ENCODE data around the gene WWOX. TPM values are rescaled to one million over a fixed set of nuclear protein-coding genes. Genes with fewer than 3 reads are reported as not detected.

WWOX gene
- total and polyA plus RNA-seq, 3 donors from 2014 or later, result 20.6 to 76.7 (median 64.1) TPM

DNA sequence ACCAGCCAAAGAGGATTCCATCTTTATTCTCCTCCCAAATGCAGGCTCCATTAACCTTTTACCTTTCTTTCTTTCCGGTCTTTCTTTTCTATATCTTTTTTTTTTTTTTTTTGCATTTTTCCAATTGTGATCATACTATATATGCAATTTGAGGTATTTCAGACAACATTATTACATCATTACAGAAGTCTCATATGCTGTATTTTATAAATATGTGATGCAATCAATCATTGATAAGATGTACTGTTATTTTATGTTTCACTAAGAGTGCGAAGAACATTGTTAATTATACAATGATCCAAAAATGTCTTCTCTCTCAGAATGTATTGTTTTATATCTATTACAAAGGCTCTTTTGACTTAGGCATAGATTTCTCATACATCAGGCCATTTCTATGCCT is 683.1 kb downstream of the WWOX start:
- no peak for DNase-seq
- intact Hi-C loops (cut with DNase I; ENCODE audit: low total_unique reads), result no loop called here
- Histone ChIP-seq H3K4me3 (no peak overlapping the region), H3K27me3 (no peaks in the 10 kb centered on the region), H3K9me3 (no peaks in the 10 kb centered on the region), H3K27ac (no peak overlapping the region), H3K36me3 (ENCODE audit: low read depth, missing control alignments) (no peaks in the 10 kb centered on the region), H3K4me1 (no peaks in the 10 kb centered on the region)
- 95 to 98% methylated on average over 2 of the region's 2 CpGs for WGBS, 2 donors
- TF ChIP-seq CTCF (IDR thresholded peaks at IDR 0.05) (no peak), POLR2A (IDR thresholded peaks at IDR 0.05) (no peak)

- H3K4me3 ChIP-seq, result no peak overlapping the region
- no peaks in the 10 kb centered on the region for H3K36me3 ChIP-seq (ENCODE audit: low read depth, missing control alignments)
- 74 to 81% methylated on average over 4 of the region's 4 CpGs for WGBS, 2 donors
- no peaks in the 10 kb centered on the region for H3K27me3 ChIP-seq
- no peaks in the 10 kb centered on the region for H3K4me1 ChIP-seq
- TF ChIP-seq CTCF (IDR thresholded peaks at IDR 0.05) (no peak), POLR2A (IDR thresholded peaks at IDR 0.05) (no peak)
- intact Hi-C loops (cut with DNase I; ENCODE audit: low total_unique reads), result no loop called here
- no peak overlapping the region for H3K27ac ChIP-seq
- H3K9me3 ChIP-seq, result no peaks in the 10 kb centered on the region
- no peak for DNase-seq
These were observed 684.2 kb downstream of the WWOX start for GRCh38 chr16:78783570-78784079.

GRCh38 chr16:78784771-78785170 is 685.3 kb downstream of the WWOX start:
- H3K27ac ChIP-seq, result no peak overlapping the region
- 92 to 94% methylated on average over 6 of the region's 6 CpGs for WGBS, 2 donors
- no peak for TF ChIP-seq CTCF (IDR thresholded peaks at IDR 0.05)
- TF ChIP-seq POLR2A (IDR thresholded peaks at IDR 0.05), result no peak
- no peaks in the 10 kb centered on the region for H3K36me3 ChIP-seq (ENCODE audit: low read depth, missing control alignments)
- H3K27me3 ChIP-seq, result no peaks in the 10 kb centered on the region
- no peak overlapping the region for H3K4me3 ChIP-seq
- no peak for DNase-seq
- intact Hi-C loops (cut with DNase I; ENCODE audit: low total_unique reads), result no loop called here
- no peaks in the 10 kb centered on the region for H3K9me3 ChIP-seq
- H3K4me1 ChIP-seq, result no peaks in the 10 kb centered on the region

DNA sequence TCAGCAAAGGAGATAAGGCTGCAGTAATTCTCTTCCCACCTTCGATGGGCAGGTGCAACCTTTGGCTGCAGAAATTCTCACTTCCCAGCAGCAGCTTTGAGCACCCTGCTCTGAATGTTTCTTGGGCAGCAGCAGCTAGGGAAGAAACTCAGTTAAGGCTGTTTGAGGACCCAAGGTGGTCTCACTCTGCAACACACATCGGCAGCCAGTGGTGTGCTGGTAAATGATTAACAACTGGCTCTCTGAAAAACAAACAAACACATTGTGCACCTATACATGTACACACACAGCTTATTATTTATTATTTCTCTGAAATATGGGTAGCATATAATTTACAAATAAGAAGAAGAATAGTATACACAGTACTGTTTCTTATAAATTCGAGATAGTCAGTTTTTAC is 685.8 kb downstream of the WWOX start:
- TF ChIP-seq CTCF (IDR thresholded peaks at IDR 0.05), result no peak
- TF ChIP-seq POLR2A (IDR thresholded peaks at IDR 0.05), result no peak
- no peaks in the 10 kb centered on the region for H3K27me3 ChIP-seq
- DNase-seq, result no peak
- no peaks in the 10 kb centered on the region for H3K36me3 ChIP-seq (ENCODE audit: low read depth, missing control alignments)
- H3K4me3 ChIP-seq, result no peak overlapping the region
- no peaks in the 10 kb centered on the region for H3K9me3 ChIP-seq
- H3K27ac ChIP-seq, result no peak overlapping the region
- intact Hi-C loops (cut with DNase I; ENCODE audit: low total_unique reads), result no loop called here
- 87 to 94% methylated on average over 3 of the region's 3 CpGs for WGBS, 2 donors
- H3K4me1 ChIP-seq, result no peaks in the 10 kb centered on the region

DNA sequence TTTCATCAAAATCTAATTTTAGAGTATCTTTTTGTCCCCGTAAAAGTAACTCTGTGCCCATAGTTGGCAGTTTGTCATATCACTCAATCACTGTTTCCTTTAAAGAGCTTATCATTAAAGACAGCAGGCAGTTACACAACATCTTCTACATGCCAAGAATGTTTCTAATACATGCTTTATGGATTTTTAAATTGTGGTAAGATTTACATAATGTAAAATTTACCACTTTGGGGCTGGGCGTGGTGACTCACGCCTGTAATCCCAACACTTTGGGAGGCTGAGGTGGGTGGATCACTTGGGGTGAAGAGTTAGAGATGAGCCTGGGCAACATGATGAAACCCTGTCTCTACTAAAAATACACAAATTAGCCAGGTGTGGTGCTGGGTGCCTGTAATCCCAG is 687.2 kb downstream of the WWOX start:
- WGBS, 2 donors, result 58 to 60% methylated on average over 3 of the region's 3 CpGs
- H3K27me3 ChIP-seq, result no peaks in the 10 kb centered on the region
- no peak for DNase-seq
- no peaks in the 10 kb centered on the region for H3K9me3 ChIP-seq
- H3K36me3 ChIP-seq (ENCODE audit: low read depth, missing control alignments), result no peaks in the 10 kb centered on the region
- no peak overlapping the region for H3K27ac ChIP-seq
- TF ChIP-seq CTCF (IDR thresholded peaks at IDR 0.05) (no peak), POLR2A (IDR thresholded peaks at IDR 0.05) (no peak)
- H3K4me3 ChIP-seq, result no peak overlapping the region
- intact Hi-C loops (cut with DNase I; ENCODE audit: low total_unique reads), result no loop called here
- H3K4me1 ChIP-seq, result no peaks in the 10 kb centered on the region
